ENCODE data around the gene BAHCC1. TPM values are rescaled to one million over a fixed set of nuclear protein-coding genes. Genes with fewer than 3 reads are reported as not detected.
A peak's percentile ranks its signal among the peaks of the same experiment; 100 is the strongest.

The BAHCC1 gene
- total and polyA plus RNA-seq, 9 of the 15 experiments (the other 6 are each of a cell fraction or from before 2014, with no cell fraction given) = 0.14 to 26.9 (median 5.0) TPM

- BruUV-seq (replicated peaks) = no TSS peak
- H3K4me1 ChIP-seq (replicated peaks in 1 of 2; ENCODE audit: control insufficient read depth in 2 of 2, insufficient read depth in 2 of 2, low read length in 2 of 2) = peaks cover 30 to 93% of the 10 kb centered on the region in 2 experiments
- in situ Hi-C loops (cut with MboI) (loop anchor here (5.0 kb wide), 1 partner anchor 91 kb away; no protein-coding TSS in a partner anchor), intact Hi-C loops (cut with micrococcal nuclease) (no loop called here)
- 87% methylated on average over 13 of the region's 13 CpGs for WGBS (ENCODE audit: insufficient coverage, low coverage, missing lambda C conversion rate)
- H3K27ac ChIP-seq (ENCODE audit: extremely low read depth, low read depth, low read length) = no peak overlapping the region
- peaks cover 28% of the 10 kb centered on the region for H3K79me2 ChIP-seq (ENCODE audit: control insufficient read depth, insufficient read depth, low read length)
- peak overlapping the region in 1 of 2 experiments; percentile 85; a peak in 1 of 4 replicates for H3K9ac ChIP-seq (ENCODE audit: insufficient read depth in 1 of 2, low read depth in 2 of 2, low read length in 2 of 2)
- FAIRE-seq = no peak
- H3K36me3 ChIP-seq (ENCODE audit: control insufficient read depth, insufficient read depth, low read length) = peaks cover 9% of the 10 kb centered on the region; the same call in 2 of the 3 replicates
- no peak overlapping the region for H3K4me2 ChIP-seq (ENCODE audit: insufficient read depth, low read length)
- ATAC-seq = no peak
- no peak for DNase-seq (ENCODE audit: extremely low read depth in 1 of 4, low spot score in 3 of 4)
- H3K4me3 ChIP-seq = no peak overlapping the region
- H3K9me1 ChIP-seq (ENCODE audit: control insufficient read depth, insufficient read depth, low read length) = no peaks in the 10 kb centered on the region
- no peaks in the 10 kb centered on the region for H3K9me3 ChIP-seq (replicated peaks; ENCODE audit: control insufficient read depth, insufficient read depth, low read depth, low read length)
- no peaks in the 10 kb centered on the region for H3K27me3 ChIP-seq (ENCODE audit: control insufficient read depth in 2 of 2, insufficient read depth in 2 of 2, low read length in 2 of 2)
- ChIA-PET POLR2A (no interaction called here), CTCF (ENCODE audit: low intra/inter-chr PET ratio) (no interaction called here)
- H4K20me1 ChIP-seq (replicated peaks; ENCODE audit: control insufficient read depth, insufficient read depth, low read length) = no peaks in the 10 kb centered on the region; the same call in 1 of the 2 replicates
- H2AFZ ChIP-seq (ENCODE audit: low read depth, low read length) = no peak overlapping the region
- no peak for TF ChIP-seq ZNF408 (CRISPR knock-in tag; IDR thresholded peaks at IDR 0.05; ENCODE audit: low read depth)
- TF ChIP-seq MYNN (IDR thresholded peaks at IDR 0.05) = no peak
- no peak for TF ChIP-seq MYNN (CRISPR knock-in tag; IDR thresholded peaks at IDR 0.05)
- no peak for TF ChIP-seq SPI1 (IDR thresholded peaks at IDR 0.05; ENCODE audit: borderline replicate concordance, low read depth, low read length)
- no peak for TF ChIP-seq ZNF140 (CRISPR knock-in tag; IDR thresholded peaks at IDR 0.05)
- TF ChIP-seq KDM5B (IDR thresholded peaks at IDR 0.05; ENCODE audit: insufficient replicate concordance, low read depth, low read length) = no peak
- no peak for TF ChIP-seq SAFB2 (IDR thresholded peaks at IDR 0.05; ENCODE audit: borderline replicate concordance, low read depth, low read length, severe bottlenecking)
- TF ChIP-seq NFIC (IDR thresholded peaks at IDR 0.05) = no peak
- no peak for TF ChIP-seq NFRKB (IDR thresholded peaks at IDR 0.05; ENCODE audit: low read depth)
- no peak for TF ChIP-seq TFAP4 (CRISPR knock-in tag; IDR thresholded peaks at IDR 0.05; ENCODE audit: borderline replicate concordance)
- no peak for TF ChIP-seq ZSCAN32 (CRISPR knock-in tag; IDR thresholded peaks at IDR 0.05)
- TF ChIP-seq ZBTB26 (CRISPR knock-in tag; IDR thresholded peaks at IDR 0.05) = no peak
- no peak for TF ChIP-seq RBM22 (IDR thresholded peaks at IDR 0.05; ENCODE audit: low read depth, low read length, poor library complexity, severe bottlenecking)
- TF ChIP-seq GATAD2A (IDR thresholded peaks at IDR 0.05) = no peak
- 0 out of 2 replicates have a peak, but pooled peaks have one; percentile 21 for TF ChIP-seq VEZF1 (CRISPR knock-in tag; IDR thresholded peaks at IDR 0.05)
- TF ChIP-seq RBBP5 (IDR thresholded peaks at IDR 0.05; ENCODE audit: borderline replicate concordance, insufficient read depth, low read length, poor library complexity, severe bottlenecking) = no peak
- TF ChIP-seq BACH1 (tag; IDR thresholded peaks at IDR 0.05) = no peak
- no peak for TF ChIP-seq MAX (CRISPR knock-in tag; IDR thresholded peaks at IDR 0.05)
- peak; percentile 23; the same call in 1 of the 2 replicates for TF ChIP-seq POLR2AphosphoS5 (IDR thresholded peaks at IDR 0.05; ENCODE audit: control insufficient read depth, insufficient read depth, low read depth, low read length)
Measured at GRCh38 chr17:81390873-81391255, 4.4 kb upstream of the BAHCC1 start.
